Left hindlimb (tissue), 1 donor: Measurements from ENCODE around the gene WDR4.
"Not testable (repeated sequence)": the region's sequence is repeated elsewhere in the genome, so short reads cannot be mapped to it uniquely, and the experiment has no call there.

Experiments
- DNase-seq: peaks from one replicate; pipeline ENCODE4 v3.0.0-alpha.2; 2018

The WDR4 gene

DNA sequence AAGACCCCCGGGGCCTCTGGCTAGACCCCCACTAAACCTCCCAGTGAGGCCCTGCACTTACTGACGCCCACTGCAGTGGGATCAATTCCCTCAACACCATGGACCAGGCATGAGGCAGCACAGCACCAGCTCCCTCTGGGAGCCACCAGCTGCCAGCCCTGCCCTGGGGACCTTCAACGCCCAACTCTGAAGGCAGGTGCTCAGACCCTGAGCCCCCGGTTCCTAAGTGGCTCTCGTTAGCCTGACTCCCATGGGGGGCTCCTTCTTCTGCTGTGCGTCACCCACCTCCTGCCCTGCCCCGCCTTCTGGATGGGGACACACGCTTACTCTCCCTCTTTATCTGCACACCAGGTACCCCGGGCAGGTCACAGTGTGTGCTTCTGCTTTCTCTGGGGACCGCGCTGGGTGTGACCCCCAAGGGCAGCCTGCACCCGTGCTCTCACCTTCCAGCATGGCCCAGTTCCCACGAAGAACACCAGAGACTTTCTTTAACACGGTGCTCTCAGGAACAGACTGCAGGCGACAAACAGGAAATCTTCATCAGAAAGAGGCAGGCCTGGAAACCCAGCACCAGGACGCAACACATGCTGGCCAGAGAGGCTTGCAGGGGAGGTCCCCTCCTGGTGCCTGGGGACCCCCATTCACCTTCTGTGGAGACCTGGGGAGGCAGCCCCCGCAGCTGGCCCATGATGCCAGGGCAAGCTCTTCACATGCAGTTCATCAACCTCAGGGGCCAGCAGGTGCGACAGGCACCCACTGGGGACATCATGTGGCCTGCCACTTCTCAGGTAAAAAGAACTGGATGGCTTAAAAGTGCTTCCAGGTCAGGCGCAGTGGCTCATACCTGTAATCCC is 27.3 kb downstream of the WDR4 start:
- no peak for DNase-seq

DNA sequence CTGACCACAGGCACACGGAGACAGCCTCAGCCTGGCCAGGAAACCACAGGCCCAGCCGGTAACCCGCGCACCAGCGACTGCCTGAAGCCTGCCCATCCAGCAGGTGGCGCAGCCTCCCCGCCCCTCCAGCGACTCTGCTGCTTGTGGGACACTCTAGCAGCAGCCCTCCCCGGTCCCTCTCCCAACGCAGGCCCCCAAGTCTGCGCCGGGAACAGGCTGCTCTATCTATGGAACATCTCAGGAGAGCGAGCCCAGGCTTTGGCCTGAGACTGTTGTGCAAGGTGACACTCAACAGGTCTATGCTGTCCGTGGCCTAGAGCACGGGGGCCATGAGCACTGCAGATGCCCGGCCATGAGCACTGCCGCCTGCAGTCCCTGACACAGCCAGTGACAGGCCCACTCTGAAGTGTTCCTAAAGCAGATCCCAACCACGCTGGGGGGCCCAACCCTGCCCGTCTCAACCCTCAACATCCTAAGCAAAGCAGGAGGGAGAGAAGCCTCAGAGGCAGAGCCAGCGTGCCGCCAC is 28.4 kb downstream of the WDR4 start:
- no peak for DNase-seq

DNA sequence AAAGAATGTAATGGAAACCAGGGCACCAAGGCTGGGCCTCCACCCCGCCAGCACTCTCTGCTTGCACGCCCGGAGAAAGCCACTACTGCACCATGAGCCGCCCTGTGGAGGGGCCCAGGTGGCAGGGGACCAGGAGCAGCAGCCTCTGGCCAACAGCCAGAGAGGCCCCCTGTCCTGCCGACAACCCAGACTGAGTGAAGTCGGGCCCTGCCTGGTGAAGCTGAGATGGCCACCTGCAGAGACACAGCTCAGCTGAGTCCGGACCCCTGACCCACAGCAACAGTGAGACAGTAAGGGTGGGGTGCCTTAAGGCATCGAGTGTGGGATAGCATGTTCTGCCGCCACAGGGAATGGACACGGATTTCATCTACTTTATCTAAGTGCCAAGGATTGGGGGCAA is 28.9 kb downstream of the WDR4 start:
- DNase-seq, result no peak

DNA sequence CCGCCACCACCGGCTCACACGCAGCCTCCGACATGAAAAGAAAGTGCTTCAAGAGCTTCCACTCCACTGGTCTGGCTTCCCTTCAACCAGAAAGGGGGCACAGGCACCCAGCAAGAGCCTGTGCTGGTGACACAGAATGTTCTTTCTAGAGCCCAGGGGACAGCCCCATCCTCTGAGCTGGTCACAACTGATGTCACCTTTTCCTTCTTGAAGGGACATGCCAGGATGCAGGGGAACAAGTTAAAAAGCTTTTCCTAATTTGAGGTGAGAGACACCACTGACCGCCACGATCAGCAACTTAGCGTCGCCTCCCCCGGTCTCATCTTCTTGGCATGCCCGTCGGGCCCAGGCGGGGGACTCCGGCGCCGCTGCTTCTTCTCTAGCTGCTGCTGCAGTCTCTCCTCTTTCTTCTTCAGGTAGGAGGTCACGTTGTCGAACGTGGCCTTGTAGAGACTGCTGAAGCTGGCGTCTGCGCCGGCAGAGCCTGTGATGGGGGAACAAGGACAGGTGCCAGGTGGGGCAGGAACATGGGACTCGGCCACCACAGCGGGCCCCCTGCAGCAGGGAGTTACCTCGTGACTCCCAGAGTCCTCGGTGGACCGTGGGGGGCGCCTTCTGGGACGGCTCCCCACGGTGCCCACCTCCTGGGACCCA is 29.5 kb downstream of the WDR4 start:
- no peak for DNase-seq

DNA sequence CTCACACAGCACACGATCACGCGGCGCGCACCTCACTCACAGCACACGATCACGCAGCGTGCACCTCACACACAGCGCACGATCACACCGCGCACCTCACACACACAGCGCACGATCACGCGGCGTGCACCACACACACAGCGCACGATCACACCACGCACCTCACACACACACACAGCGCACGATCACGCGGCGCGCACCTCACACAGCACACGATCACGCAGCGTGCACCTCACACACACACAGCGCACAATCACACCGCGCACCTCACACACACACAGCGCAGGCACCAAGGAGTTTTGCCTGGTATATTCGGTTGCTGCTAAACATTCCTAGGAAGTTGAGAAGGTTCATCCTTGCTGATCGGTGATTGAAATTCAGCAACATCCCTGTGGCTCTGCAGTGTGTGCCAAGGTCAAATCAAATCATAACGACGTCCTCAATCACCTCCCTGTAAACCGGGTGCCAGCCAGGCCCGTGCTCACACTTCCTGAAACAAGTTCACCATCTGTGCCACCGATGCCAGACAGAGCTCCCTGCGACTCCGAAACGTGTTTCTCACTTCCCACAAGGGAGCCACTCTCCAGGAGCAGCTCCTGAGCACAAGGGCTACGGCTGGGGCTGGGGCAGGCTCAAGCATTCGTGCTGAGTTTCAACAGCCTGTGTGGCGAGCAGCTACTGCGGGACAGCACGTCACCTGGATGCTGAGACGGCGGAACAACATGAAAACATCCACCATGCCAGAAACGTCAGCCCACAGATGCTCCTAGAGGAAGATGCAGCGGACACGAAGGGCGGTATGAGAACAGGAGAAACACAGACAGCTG is 30.2 kb downstream of the WDR4 start:
- no peak for DNase-seq

DNA sequence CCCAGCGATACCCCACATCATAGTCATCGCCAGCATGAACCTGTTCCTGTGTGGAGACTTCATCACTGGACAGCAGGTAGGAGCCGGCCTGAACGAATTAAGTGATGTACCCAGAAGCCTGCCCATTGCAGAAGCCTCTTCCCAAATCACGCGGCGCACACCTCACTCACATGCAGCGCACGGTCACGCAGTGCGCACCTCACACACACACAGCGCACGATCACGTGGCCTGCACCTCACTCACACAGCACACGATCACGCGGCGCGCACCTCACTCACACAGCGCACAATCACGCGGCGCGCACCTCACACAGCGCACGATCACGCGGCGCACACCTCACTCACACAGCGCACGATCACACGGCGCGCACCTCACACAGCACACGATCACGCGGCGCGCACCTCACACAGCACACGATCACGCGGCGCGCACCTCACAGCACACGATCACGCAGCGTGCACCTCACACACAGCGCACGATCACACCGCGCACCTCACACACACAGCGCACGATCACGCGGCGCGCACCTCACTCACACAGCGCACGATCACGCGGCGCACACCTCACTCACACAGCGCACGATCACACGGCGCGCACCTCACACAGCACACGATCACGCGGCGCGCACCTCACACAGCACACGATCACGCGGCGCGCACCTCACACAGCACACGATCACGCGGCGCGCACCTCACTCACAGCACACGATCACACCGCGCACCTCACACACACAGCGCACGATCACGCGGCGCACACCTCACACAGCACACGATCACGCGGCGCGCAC is 31.0 kb downstream of the WDR4 start:
- not testable (repeated sequence) for DNase-seq

DNA sequence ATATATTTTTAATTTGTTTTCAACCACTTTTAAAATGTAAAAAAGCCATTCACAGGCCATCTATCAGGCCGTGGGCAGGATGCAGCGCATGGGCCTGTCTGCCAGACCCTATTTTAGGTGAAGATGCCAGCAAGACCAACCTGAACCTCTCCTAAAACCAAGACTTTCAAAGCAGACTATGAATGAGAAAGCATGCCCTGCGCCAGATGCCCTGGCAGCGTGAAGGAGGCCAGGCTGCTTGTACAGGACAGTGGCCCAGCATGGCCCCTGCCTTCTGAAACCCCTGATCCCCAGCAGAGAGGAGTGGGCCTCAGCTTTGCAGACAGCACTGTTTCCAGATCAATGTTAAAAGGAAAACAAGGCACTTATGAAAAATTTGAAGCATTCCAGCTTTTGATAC is 31.6 kb downstream of the WDR4 start:
- no peak for DNase-seq

DNA sequence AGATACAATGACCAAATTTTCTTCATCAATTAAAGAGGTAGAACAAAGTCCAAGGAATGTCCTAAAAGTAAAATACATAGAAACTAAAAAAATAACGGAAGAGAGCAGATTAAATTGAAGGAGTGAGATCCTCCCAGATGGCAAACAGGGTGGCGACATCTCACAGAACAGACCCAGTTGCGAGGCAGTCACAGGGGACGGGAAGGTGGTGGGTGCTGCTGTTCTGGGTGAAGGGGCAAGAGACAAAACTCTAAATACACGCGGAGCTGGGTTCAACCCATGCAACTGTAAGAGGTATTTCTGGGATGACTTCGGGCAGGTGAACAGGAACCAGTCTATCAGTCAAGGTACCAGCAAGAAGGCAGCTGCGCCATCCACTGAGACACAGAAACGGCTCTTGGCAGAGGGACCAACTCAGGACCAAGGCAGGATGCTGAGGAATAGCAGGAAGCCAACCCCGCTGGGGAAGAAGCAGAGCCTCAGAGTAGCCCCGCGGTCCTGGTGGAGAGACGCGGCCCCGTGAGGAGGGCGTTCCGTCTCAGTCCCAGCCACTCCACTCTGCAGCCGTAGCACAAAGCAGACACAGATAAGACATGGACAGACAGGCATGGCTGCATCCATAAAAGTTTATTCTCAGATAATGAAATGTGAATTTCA is 32.2 kb downstream of the WDR4 start:
- DNase-seq, result no peak

DNA sequence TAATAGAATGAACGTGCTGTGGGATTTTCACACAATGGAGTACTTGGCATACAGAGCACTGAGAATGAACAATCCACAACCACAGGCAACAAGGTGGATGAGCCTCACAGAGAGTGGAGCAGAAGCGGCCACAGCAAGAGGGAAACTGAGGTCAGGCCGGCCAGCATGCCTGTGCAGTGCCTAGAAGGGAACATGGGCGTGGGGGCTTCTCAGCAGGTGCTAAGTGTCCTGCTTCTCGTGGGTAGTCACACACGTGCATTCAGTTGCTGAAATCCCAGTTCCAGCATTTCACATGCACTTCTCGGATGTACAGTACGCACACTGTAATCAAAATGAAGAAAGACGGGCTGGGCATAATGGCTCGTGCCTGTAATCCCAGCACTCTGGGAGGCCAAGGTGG is 33.1 kb downstream of the WDR4 start:
- no peak for DNase-seq

DNA sequence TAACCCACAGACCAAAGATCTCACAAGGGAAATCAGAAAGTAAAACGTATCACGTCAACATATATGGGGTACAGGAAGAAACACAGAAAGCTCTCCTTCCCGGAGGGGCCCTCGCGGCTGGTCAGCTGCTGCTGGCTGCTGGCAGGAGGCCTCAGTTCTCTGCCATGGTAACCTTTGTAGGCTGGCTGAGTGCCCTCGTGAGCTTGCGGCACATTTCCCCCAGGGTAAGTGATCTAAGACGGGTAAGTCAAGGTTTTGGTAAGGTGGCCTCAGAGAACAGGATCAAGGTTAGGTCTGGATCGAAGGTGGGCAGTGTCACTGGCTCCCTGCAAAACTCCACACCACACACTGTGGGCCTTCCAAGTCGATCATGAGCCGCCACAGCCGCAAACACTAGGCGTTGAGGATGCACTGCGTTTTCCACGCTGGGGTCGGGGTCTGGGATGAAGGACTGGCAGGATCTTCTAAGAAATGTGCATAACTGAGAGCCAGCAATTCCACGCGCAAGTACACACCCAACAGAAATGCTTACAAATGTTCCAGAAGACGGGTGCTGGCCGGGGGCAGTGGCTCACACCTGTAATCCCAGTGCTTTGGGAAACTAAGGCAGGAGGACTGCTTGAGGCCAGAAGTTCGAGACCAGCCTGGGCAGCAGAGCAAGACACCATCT is 33.9 kb downstream of the WDR4 start:
- peak; percentile 34 for DNase-seq

DNA sequence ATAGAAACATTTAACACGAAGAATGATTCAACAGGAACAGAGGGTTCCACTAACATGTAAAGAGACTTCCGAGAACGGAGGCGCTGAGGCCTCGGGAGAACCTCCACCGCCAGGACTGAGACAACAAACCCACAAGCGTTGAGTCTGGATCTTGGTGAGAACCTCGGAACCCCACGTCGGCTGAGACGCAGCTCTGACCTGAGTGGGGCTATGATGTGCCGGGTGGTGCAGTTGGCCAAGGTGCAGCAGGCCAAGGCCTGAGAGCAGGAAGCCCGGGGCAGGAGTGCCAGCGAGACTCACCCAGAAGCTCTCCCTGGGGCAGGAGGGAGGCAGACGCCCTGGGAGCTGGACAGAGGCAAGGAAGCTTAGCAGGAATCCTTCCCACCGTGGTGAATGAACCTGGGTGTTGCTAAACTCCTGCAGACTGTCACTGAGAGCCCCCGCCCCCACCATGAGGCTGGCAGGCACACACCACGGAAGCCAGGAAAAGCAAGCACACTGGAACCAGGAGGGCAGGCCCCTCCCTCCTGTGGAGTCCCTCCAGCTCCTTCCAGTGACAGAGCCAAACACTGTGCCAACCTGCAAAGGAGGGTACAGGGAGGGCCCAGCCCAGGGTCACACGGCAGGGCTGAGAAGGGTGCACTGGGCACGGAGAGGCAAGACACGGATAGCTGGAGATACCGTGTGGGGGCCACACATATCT is 34.8 kb downstream of the WDR4 start:
- peak; percentile 30 for DNase-seq

DNA sequence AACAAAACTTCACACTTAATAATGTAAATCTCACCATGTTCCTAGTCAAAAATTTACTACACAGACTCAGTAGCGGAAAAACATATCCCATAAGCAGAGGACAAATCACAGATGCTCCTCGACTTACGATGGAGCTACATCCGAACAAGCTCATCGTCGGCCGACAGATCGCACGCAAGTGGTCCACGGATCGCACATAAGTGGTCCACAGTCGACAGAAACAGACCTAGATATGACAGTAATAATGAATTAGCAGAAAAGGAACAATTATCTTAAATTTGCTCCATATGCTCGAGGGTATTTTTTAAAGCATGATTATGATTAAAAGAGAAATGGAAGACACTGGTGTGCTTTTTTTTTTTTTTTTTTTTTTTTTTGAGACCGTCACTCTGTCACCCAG is 36.3 kb downstream of the WDR4 start:
- no peak for DNase-seq

DNA sequence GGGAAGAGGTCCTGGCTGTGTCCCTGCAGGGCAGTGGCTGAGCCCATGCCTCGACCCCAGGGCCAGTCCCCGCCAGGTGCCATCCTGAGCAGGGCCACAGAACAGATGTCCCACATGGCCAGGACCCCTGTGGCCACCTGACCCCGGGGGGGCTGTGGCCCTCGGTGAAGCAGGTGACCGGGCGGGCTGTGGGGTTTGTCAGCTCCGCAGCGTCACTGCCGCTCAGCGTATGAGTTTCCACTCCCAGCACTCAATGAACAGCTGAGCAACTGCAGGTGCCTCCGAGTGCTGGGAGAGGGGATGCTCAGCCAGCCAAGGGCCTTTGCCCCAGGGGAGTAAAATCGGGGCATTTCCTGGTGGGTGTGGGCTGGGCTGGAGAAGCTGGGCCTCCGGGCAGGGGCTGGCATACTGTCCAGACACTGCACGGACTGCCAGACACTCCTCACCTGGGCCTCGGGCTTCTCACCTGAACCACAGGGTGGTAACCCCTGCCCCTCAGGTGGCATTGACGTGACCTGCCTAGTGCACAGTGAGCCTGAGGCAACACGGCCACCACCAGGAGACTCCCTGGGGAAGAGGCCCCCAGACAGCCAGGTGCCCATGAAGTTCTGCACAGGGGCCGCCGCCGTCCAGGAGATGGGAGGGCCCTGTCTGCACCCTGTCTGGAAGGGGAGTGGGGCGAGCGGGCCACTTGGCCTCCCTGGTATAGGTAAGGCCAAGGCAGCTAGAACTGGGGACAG is 37.3 kb downstream of the WDR4 start:
- DNase-seq, result not testable (repeated sequence)

DNA sequence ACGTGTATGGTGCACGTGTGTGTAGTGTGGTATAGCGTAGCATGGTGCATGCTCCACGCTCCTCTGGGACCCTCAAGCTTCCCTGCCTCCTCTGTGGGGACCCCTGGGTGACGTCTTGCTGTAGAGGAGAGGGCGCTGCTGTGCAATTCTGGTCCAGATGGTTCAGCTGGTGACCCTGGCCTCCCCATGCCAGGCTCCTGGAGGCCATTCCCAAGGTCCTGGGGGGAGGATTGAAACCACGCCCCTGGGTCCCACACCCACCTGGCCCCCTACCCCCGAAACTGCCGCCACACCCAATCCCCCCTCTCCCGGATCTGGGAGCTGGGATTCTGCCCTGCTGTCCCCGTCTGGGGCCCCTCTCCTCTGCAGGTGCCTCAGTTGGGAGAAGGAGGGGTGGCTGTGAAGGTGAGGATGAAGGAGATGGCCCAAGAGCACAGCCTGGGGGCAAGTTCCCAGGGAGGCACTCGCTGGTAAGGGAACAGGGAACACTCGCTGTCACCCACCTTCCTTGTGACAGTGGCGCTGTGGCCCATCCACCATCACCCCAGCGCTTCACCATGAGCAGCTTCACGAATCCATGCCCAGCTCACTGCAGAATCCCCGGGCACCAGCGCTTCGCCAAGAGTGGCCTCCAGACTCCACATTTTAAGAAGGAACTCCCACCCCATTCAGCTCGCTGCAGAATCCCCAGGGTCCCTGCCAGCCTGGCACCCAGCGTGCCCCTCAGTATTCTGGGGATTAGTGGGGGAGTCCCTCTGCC is 38.0 kb downstream of the WDR4 start:
- no peak for DNase-seq

DNA sequence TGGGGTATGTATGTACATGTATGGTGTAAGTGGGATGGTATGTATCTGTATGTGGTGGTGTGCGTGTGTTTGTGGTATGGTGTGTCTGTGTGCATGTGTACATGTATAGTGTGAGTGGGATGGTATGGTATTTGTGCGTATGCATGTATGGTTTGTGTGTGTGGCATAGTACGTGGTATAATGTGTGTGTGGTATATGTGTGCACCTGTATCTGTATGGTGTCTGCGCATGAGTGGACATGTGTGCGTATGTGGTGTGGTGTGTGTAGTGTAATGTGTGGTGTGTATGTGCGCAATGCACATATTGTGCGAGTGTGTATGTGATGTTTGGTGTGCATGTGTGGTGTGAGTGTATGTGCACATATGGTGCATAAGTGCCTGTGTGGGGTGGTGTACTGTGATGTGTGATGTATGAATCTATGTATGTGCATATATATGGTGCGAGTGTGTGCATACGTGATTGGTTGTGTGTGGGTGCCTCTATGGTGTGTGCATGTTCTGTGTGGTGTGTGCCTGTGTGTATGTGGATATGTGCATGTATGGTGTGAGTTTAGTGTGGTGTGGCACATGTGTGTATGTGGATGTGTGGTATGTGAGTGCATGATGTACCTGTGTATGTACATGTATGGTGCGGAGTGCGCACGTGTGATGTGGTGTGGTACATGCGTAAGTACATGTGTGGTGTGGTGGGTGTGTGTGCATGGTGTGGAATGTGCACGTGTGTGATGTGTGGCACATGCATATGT is 38.8 kb downstream of the WDR4 start:
- no peak for DNase-seq

DNA sequence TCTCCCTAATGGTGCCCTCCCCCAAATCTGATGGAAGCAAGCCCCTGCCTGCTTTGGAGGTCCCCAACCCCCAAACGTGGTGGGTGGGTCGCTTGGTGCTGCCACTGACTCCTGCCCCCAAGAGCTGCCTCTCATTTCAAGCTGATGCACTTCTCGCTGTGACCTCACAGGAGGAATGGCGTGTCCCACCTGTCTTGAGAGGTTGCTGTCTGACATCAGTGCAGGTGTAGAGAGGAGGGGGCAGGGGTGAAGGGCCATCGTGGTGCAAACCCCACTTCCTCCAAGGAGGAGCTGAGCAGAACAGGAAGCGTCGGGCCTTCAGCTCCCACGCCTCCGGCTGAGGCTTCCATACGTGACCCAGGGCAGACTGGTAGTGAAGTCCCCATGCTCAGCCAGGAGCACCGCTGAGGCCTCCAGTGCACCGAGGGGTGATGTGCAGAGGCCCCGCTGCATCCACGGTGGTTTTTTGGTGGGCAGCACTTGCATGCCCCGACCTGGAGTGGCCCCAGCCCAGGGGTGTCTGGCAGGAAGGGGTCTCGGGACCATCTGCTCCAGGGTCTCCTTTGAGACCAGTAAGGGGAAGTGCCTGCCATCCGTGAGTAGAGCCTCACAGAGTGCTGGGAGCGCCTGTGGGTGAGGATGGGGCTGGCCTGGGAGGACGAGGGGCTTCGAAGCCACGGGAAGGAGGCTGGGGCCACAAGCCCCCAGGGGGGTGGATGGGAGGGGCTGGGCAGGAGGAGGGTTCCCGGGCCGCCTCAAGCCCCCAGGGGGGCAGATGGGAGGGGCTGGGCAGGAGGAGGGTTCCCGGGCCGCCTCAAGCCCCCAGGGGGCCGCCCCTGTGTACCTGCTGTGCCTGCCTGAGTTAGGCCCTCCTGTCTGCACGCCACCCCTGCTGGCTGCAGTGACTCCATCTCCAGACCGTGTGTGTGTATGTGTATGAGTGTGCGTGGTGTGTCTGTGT is 39.8 kb downstream of the WDR4 start:
- DNase-seq, result no peak

DNA sequence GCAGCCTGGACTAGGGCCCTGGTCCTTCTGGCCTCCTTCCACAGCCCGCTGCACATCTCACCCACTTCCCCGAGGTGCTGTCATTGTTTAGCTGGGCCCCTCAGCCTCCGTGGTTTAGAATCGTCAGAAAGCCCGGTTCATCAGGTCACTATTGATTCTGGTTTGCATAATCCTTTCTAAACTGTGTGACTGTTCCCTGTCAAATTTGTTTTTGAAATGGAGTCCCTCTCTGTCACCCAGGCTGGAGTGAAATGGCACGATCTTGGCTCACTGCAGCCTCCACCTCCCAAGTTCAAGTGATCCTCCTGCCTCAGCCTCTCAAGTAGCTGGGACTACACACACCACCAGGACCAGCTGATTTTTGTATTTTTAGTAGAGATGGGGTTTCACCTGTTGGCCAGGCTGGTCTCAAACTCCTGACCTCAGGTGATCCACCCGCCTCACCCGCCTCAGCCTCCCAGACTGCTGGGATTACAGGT is 41.1 kb downstream of the WDR4 start:
- not testable (repeated sequence) for DNase-seq
